Measurements from ENCODE around the gene LMAN2. TPM values are rescaled to one million over a fixed set of nuclear protein-coding genes. Genes with fewer than 3 reads are reported as not detected.
A peak's percentile ranks its signal among the peaks of the same experiment; 100 is the strongest.

Gene LMAN2
- total RNA-seq, 2 donors from 2014 or later, result 159 to 167 TPM

DNA sequence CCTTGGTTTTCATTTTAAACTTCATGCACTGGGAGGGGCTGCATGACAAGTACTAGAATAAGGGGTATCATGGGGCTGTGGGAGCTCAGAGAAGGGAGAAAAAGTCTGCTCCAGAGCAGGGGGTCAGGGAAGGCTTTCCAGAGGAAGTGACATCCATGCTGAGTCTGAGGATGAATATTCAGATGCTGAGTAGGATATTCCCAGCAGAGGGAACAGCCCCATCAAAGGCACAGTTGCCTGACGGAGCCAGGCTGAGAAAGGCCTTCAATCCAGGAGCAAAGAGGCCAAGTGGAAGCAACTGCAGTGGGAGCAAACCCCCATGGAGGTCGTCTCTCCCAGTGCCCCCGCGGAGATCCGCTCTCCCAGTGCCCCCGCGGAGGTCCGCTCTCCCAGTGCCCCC is 44.6 kb upstream of the LMAN2 start:
- TF ChIP-seq, protein P1, sequence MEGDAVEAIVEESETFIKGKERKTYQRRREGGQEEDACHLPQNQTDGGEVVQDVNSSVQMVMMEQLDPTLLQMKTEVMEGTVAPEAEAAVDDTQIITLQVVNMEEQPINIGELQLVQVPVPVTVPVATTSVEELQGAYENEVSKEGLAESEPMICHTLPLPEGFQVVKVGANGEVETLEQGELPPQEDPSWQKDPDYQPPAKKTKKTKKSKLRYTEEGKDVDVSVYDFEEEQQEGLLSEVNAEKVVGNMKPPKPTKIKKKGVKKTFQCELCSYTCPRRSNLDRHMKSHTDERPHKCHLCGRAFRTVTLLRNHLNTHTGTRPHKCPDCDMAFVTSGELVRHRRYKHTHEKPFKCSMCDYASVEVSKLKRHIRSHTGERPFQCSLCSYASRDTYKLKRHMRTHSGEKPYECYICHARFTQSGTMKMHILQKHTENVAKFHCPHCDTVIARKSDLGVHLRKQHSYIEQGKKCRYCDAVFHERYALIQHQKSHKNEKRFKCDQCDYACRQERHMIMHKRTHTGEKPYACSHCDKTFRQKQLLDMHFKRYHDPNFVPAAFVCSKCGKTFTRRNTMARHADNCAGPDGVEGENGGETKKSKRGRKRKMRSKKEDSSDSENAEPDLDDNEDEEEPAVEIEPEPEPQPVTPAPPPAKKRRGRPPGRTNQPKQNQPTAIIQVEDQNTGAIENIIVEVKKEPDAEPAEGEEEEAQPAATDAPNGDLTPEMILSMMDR (IDR thresholded peaks at IDR 0.05), result no peak
- H3K4me3 ChIP-seq, result no peak overlapping the region
- H3K4me1 ChIP-seq (ENCODE audit: control insufficient read depth in 1 of 2, low read depth in 2 of 2), result peaks cover 0 to 11% of the 10 kb centered on the region in 2 donors
- no peak overlapping the region for H3K27ac ChIP-seq
- DNase-seq (ENCODE audit: low spot score), result no peak
- no peaks in the 10 kb centered on the region for H3K36me3 ChIP-seq
- ATAC-seq (ENCODE audit: insufficient number of reproducible peaks, low FRiP score, low read depth), result no peak
- peaks cover 18% of the 10 kb centered on the region for H3K27me3 ChIP-seq (replicated peaks; ENCODE audit: insufficient read depth)
- no peaks in the 10 kb centered on the region for H3K9me3 ChIP-seq

DNA sequence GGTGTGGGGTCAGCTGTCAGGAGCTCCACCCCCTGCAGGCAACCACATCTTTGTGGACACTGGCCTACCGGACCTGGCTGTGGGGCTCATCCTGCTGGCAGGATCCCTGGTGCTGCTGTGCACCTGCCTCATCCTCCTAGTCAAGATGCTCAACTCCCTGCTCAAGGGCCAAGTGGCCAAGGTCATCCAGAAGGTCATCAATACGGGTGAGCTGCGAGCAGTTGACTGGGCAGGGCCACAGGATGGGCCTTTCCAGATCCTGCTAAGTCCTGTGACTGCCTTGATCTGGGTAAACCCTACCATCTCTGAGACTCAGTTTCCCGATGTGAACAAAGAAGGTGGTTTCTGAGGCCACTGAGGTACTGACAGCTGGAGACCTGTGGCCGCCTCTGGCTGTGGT is 42.5 kb upstream of the LMAN2 start:
- Histone ChIP-seq H3K27me3 (replicated peaks; ENCODE audit: insufficient read depth) (no peaks in the 10 kb centered on the region), H3K36me3 (no peaks in the 10 kb centered on the region), H3K9me3 (no peaks in the 10 kb centered on the region), H3K4me1 (ENCODE audit: control insufficient read depth in 1 of 2, low read depth in 2 of 2) (no peaks in the 10 kb centered on the region), H3K27ac (no peak overlapping the region), H3K4me3 (no peak overlapping the region)
- TF ChIP-seq, protein P1 (IDR thresholded peaks at IDR 0.05), result no peak
- DNase-seq (ENCODE audit: low spot score), result no peak
- ATAC-seq (ENCODE audit: insufficient number of reproducible peaks, low FRiP score, low read depth), result no peak

- TF ChIP-seq, protein P1 (IDR thresholded peaks at IDR 0.05), result no peak
- H3K4me3 ChIP-seq, result no peak overlapping the region
- DNase-seq (ENCODE audit: low spot score) (no peak), ATAC-seq (ENCODE audit: insufficient number of reproducible peaks, low FRiP score, low read depth) (no peak)
- H3K9me3 ChIP-seq, result no peaks in the 10 kb centered on the region
- H3K36me3 ChIP-seq, result no peaks in the 10 kb centered on the region
- no peaks in the 10 kb centered on the region for H3K4me1 ChIP-seq (ENCODE audit: control insufficient read depth in 1 of 2, low read depth in 2 of 2)
- H3K27ac ChIP-seq, result no peak overlapping the region
- no peaks in the 10 kb centered on the region for H3K27me3 ChIP-seq (replicated peaks; ENCODE audit: insufficient read depth)
These were observed 41.8 kb upstream of the LMAN2 start for GRCh38 chr5:177393206-177393765.

GRCh38 chr5:177392765-177393164 is 41.3 kb upstream of the LMAN2 start:
- Histone ChIP-seq H3K4me1 (ENCODE audit: control insufficient read depth in 1 of 2, low read depth in 2 of 2) (no peaks in the 10 kb centered on the region), H3K9me3 (no peaks in the 10 kb centered on the region), H3K27ac (no peak overlapping the region), H3K36me3 (no peaks in the 10 kb centered on the region), H3K27me3 (replicated peaks; ENCODE audit: insufficient read depth) (no peaks in the 10 kb centered on the region), H3K4me3 (no peak overlapping the region)
- ATAC-seq (ENCODE audit: insufficient number of reproducible peaks, low FRiP score, low read depth) (no peak), DNase-seq (ENCODE audit: low spot score) (no peak)
- TF ChIP-seq, protein P1 (IDR thresholded peaks at IDR 0.05), result no peak

DNA sequence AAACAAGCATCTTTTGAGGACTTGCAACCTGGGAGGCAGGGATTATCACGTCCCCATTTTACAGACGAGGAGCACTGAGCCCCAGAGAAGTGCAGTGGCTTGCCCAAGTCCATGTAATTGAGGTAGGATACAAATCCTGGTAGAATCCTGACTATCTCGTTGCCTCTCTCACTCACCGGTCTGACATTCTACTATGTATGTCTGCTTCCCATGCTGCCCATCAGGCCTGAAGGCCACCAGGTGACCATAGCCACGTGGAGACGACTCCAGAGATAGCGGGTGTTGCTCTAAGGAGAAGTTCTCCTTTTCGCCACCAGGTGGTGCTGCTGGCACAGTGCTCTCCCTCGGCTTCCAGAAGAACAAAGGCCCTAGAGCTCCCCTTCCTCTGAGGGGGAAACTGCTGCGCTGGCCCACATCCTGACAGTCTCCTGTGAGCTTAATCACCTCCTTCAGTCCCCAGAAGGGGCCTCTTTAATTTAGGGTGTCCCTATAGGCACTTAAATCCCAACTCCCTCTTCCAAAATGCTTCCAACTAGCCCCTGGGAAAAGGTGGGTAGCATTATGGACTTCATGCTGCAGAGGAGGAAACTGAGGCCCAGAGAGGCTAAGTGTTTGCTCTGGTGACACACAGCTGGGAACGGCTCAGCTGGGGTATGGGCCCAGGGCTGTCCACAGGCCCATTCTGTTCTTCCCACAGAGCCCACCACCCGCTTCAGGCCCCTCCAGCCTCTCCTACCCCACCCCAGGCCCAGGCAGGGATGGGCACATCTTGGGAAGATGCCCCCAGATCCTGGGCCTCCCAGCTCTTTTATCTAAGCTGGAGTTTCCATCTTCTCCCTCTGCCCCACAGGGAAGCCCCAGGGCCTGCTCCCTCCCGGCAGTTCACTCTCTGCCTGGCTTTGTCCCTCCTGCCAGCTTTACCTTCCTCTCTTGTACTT is 39.2 kb upstream of the LMAN2 start:
- Histone ChIP-seq H3K9me3 (no peaks in the 10 kb centered on the region), H3K36me3 (no peaks in the 10 kb centered on the region), H3K4me3 (no peak overlapping the region), H3K27me3 (replicated peaks; ENCODE audit: insufficient read depth) (no peaks in the 10 kb centered on the region), H3K4me1 (ENCODE audit: control insufficient read depth in 1 of 2, low read depth in 2 of 2) (no peaks in the 10 kb centered on the region), H3K27ac (no peak overlapping the region)
- peak; percentile 42 for ATAC-seq (ENCODE audit: insufficient number of reproducible peaks, low FRiP score, low read depth)
- TF ChIP-seq, protein P1 (IDR thresholded peaks at IDR 0.05), result peak; percentile 98
- no peak for DNase-seq (ENCODE audit: low spot score)

Measured in thoracic aorta (tissue), 2 donors.